ENCODE measurements around the gene DIP2C.
"Not testable (repeated sequence)": the region's sequence is repeated elsewhere in the genome, so short reads cannot be mapped to it uniquely, and the experiment has no call there.

The DIP2C gene

DNA sequence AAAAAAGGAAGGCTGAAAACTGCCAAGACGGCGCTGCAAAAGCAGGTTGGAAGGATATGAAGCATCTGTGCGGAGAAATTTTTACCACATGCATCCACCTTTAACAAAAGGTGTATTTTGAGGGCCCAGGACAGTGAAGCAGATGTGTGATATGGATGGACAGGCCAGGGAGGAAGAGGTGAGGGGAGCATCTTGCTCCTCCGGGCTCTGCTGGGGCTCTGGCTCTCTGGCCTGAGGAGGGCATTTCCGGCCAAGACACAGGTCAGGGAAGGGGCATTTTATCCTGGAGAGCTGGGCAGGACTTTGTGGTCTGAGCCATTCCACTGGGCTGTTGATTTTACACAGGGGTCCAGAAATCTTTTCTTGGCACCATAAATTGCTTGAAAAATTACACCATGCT, 379.1 kb downstream of the DIP2C start:
- FAIRE-seq: no peak

DNA sequence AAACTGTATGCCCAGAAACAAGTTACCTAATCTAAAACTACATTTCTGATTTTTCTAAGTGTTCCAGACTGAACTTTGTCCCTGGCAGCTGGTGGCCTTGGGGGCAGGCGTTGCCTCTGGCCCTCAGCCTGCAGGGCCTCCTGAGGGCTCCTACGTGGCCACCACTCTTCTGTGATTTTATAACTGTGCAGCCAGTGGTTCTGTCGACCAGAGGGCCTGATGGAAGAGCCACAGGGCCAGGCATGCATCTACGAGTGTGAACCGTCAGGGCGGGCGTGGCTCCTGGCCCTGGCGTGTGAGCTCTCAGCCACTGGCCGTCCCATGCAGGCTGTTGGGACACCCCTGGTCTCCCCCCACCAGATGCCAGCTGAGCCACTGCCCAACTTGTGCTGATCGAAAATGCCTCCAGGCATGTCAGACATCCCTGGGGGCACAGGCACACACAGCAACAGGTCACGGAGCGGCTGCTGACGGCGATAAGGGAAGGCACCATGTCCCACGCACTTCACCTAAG, 380.8 kb downstream of the DIP2C start:
- no peak for FAIRE-seq

DNA sequence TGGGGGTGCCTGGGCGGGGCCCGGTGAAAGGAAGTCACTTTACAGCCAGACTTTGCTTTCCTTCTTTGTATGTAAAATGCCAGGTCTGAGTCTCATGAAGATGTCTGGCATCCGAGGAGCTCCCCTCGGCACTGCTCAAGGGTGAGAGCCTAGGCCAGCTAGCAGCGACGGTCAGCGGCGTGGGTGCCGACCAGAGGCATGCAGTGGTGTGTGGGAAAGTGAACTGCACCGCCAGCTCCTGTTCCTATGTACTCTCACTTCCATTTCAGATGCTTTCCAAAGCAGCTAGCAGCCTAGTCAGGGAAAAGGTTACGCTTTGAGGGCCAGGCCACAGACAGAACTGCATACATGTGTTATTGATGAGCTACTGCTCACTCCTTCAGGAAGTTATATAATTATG, 381.4 kb downstream of the DIP2C start:
- no peak for FAIRE-seq

DNA sequence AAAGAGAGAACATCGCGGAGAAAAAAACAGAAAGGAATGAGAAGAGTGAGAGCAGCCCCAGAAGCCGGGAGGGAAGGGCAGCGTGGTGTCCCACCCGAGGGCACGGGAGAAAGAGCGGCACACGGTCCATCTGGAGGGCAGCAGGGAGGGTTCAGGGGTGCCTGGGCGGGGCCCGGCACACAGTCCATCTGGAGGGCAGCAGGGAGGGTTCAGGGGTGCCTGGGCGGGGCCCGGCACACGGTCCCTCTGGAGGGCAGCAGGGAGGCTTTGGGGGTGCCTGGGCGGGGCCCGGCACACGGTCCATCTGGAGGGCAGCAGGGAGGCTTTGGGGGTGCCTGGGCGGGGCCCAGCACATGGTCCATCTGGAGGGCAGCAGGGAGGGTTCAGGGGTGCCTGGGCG, 381.8 kb downstream of the DIP2C start:
- no peak for FAIRE-seq

DNA sequence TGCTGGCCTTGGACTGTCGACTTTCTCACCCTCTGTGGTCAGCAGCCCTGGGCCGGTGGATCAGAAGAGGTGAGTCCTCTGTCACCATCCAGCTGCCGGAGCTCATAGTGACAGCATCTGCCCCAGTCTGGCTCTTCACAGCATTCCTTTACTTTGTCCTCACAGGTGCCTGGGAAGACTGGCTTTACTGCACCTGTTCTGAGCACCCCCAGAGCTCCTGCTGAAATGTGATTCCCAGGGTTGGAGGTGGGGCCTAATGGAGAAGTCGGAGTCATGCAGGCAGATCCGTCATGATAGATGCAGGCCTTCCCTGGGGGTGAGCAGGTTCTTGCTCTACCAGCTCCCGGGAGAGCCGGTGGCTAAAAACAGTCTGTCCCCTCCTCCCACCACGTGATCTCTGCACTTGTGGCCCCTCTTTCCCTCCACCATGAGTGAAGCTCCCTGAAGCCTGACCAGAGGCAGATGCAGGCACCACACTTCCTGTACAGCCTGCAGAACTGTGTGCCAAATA, 382.7 kb downstream of the DIP2C start:
- FAIRE-seq: no peak

DNA sequence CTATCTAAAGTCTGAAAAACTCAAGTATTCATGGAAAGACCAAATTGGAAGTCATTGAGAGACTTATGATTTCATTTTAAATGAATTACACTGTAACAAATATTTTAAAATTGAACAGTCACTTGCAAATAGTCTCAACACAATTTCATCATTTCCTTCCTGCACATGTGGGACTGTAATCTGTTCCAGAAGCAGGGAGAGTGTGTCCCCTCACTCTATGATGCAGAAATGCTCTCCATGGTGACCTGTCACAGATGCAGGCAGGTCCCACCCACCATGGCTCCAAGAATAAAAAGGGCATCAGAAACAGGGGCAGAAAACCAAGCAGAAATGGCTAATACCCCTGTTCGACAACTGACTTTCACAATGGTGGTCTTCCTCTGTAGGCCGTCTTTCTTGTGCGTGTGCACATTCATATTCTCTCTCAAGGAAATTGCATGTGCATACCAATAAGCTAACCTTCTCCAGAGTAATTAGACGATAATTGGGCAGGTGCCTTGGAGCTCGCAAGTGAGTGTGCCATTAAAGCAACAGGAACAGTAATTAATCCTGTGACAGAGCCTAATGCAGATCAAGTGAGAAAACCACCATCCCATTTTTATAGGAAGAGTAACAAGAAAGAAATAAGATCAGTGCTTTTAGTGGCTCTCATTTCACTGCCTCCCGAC, 383.3 kb downstream of the DIP2C start:
- FAIRE-seq: no peak

DNA sequence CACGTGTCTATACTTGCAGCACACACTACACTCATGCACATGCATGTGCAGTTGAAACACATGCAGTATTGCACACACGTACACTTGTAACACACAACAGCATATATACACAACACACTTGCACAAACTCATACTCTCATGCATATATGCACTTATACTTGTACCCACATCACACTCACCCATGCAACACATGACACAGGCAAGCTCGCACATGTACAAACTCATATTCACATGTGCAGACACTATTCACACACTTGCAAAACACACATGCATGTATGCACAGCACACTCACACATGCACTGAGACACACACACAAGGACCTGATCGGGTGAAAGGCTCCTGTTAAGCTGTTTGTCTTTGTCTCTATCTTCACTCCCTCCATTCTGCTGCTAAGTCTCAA, 384.4 kb downstream of the DIP2C start:
- no peak for FAIRE-seq

DNA sequence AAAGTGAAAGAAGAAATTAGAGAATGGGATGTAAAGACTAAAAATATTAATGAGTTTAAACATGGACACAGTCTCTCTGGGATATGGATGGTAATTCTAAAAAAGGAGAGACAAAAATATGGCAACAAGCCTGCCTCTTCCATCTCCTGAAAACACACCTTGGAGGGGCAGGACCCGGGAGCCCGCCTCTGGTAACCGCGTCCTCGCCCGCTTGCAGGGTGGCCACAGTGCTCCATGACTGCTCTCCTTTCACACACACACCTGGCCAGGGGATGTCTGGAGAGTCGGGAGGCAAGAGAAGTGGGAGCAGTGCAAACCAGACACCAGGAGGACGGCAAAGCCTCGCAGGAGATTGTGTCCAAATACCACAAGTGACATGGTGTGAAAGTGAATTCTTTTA, 387.9 kb downstream of the DIP2C start:
- no peak for FAIRE-seq

DNA sequence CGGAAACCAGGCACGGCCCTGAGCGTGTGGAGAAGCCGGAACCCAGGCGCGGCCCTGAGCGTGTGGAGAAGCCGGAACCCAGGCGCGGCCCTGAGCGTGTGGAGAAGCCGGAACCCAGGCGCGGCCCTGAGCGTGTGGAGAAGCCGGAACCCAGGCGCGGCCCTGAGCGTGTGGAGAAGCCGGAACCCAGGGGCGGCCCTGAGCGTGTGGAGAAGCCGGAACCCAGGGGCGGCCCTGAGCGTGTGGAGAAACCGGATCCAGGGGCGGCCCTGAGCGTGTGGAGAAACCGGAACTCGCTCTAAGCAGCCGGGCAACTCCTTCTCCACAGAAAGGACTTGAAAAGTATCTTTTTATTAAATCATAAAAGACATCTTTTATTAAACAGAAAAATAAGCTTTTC, 388.9 kb downstream of the DIP2C start:
- not testable (repeated sequence) for FAIRE-seq

DNA sequence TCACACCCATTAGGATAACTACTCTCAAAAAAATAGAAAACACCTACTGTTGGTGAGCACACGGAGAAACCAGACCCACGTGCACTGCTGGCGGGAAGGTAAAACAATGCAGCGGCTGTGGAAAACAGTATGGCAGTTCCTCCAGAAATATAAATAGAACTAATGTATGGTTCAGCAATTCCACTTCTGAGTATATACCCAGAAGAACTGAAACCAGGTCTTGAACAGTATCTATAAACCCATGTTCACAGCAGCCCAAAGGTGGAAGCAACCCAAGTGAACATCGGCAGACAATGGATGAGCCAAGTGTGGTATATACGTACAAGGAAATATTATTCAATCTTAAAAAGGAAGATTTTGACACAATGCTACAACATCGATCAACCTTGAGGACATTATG, 389.5 kb downstream of the DIP2C start:
- no peak for FAIRE-seq

DNA sequence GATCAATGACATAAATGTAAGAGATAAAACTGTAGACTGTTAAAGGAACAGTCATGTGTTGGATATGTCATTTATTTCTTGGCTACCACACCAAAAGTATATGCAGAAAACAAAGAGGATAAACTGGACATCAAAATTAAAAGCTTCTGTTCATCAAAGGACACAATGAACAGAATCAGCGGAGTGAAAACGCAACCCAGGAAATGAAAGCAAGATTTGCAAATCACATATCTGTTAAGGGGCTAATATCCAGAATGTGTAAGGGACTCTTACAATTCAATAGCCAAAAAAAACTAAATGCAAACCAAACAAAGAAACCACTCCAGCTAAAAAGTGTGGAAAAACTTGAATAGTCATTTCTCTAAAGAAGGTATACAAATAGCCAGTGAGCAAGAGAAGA, 390.0 kb downstream of the DIP2C start:
- FAIRE-seq: no peak

DNA sequence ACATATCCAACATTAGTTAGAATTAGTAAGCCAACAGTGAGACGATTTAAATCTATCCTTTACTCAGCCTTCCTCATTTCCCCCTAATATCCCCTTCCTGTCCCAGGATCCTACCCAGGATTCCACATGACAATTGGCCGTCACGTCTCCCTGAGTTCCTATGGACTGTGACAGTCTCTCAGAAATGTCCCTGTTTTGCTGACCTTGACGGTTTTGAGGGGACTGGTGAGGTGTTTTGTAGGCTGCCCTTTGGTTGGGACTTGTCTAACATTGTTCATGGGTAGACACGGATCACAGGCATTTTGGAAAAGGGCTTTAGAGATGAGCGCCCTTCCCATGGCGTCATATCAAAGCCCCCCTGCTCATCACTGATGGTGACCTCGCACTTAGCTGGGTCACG, 391.4 kb downstream of the DIP2C start:
- no peak for FAIRE-seq

DNA sequence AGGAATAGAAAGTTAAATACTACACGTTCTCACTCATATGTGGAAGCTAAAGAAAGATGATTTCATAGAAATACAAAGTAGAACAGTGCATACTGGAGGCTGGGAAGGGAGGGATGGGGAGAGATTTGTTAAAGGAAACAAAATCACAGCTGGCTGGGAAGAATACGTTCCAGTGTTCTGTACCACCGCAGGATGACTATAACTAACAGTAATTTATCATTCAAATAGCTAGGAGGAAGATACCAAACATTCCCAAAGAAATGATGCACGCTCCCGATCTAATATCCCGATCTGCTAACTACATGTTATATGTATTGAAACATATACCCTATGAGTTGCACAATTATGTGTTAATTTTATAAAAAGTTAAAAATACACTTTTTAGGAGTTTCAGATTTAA, 391.9 kb downstream of the DIP2C start:
- FAIRE-seq: no peak

DNA sequence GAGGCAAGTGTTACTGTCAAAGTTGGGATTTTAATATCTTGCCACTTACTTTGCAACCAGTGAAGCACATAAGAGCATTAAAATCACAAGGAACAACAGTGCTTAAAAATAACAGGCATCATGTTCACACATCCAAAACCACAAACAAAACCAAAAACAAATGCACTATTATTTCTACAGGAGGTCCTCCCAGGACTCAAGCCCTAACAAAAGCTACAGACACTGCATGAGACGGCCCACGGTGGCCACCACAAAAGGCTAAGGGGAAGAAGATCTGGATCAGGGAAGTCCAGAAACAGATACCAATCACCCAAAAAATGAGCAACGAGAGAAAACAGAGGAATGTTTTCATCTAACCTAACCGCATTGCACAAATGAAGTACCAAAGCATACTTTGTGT, 395.8 kb downstream of the DIP2C start:
- no peak for FAIRE-seq

DNA sequence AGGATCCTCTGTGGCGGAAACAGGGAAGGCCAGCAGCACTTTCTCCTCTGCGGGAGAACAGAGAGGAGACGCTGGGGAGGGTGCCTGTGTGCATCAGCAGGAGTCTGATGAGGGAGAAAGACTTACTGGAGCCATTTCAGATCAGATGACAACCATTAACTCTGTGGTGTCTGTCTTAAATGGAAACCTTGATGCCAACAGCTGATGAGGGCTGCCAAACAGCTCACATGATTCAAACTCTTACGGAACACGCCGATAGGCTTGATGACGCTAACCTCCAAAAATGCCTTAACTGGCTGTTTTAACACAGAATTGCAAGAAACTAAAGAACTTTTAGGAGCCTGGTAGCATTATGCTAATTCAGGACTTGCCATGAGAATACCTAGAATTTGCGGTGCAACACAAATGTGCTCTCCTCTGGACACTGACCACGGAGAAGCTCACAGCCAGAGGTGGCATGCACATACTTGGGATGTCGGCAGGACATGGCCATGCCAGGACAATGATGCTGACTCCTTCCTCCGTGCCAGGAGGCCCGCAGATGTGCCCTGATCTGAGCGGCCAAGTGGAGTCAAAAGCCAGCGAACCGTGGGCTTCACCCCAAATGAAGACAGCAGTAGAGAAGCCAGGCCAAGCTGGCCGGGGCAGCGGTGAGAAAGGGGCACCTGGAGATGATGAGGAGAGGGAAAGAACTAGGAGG, 399.3 kb downstream of the DIP2C start:
- FAIRE-seq: no peak

DNA sequence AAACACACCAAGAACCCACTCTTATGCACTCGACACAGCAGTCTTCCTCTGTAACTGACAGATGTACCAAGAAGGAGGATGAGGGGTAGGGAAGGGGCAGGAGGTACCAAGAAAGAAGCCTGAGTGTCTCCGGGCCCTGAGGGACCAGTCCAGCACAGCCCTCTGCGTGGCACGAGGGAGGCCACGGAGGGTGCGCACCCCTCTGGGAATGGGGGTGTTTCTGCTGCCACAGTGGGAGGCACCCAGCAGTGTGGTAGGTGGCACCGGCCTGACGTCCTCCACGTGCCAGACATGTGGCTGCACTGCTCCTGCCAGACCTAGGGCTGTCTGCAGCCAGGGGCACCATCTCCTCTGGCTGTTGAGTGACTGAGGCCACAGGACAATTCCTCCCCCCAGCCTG, 399.9 kb downstream of the DIP2C start:
- no peak for FAIRE-seq

DNA sequence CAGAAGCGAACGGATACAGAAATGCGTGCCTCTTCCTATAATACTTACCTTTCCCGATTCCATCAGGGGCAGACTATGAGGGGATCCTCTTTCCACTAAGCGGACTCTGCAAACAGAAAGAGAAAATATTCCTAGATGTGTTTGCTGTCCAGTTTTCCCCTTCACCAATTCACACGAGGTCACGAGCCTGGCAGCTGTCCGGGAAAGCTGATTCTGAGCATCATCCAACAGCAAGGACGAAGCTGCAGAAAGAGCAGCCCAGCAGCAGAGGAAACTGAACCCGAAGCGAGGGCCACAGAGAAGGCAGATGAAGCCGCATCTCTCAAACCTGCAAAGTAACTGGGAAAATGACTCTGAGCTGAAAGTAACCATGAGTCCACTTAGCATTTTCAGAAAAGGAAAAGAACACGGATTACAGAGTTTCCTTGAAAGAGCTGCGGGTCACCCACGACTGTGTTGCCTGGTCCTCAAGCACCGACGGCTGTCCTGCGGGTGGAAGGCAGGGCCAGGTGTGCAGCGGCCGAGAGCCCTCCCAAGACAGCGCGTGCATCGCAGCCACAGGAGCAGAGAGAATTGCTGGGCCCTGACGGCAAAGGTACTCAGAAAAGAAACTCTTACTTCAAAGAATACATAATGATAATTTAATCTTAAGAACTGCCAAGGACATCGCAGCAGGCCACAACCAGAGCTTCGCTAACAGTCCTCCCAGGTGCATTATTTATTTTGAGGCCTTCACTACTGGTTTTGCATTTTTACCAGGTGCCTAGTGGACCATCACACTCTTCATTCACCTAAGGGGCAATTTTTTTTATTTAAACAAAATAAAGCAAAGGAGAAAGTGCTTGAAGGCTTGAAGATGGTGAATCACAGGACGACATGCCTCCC, 400.9 kb downstream of the DIP2C start:
- FAIRE-seq: no peak

DNA sequence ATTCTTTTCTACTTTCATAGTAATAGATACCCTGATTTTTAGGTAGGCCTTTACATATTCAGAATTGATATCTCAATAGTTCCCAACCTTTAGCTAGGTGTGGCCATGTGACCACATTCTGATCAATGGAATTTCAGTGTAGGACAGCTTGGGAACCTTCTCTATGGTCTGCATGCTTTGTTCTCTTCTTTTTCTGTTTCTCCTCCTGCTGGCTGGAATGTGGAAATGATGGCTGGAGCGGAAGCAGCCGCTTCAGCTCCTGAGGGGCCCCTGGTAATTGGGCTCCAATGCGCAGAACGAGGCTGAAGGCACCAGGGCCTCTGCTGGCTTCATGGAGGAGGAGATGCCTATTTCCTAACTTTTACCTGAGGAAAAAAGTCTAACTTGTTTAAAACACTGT, 401.7 kb downstream of the DIP2C start:
- no peak for FAIRE-seq

DNA sequence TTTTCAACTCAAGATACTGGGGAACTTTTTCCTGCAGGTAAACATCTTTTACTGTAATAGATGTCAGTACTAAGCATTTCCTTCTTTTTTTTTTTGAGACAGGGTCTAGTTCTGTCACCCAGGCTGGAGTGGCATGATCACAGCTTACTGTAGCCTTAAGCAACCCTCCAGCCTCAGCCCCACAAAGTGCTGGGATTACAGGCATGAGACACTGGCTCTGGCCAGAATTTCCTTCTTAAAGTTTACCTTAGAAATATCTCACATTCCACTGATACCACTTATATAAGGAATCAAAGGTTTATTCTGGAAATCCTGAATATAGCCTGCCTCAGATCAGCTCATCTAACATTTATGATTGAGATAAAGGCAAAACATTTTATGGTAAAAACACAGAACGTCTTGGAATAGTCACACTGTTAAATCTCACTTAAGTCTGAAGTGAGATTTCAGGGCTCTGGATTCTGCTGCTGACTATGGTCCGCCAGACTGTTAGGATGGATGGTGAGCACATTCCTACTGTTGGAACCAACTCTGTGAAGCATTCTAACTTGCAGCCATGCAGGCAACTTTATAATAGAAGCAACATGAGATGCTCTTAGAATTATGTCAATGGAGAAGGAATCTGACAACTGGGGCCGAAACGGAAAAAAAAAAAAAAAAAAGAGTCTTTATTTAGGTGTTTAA, 402.3 kb downstream of the DIP2C start:
- FAIRE-seq: no peak

DNA sequence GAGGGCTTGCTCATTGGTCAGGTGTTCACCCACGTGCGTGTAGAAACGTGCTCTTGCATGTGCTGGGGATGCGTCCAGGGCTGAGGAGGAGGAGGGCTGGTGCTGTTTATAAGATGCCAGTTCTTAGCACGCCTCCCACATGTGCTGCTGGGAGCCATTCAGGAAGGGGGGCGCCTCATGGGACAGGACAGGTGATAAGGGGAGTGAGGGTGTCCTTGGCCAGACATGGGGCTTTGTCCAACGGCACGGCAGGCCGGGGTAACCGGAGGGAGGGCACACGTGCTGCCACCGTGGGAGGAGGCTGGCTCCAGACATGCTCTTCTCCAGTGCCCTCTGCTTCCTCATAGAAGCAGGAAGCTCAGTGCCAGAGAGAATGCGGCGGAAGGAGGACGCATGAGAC, 404.3 kb downstream of the DIP2C start:
- no peak for FAIRE-seq

DNA sequence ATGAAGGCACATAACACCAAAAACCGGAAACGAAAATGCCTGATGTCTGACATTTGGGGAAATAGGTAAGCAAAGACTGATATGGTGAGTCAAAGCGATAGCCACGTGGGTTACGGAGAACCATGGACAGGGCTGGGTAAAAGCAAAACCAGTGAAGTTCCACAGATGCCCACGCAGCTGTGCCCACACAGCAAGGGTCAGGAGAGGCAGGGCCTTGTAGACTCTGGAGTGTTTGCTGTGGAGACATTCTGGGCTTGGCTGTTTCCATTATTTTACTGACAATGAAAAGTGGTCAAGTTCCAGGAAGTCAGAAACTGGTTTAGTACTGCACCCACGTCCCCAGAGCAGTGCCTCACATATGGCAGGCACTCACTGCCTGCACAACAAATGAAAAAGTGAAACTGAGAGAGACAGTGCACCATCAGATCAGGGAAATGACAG, 405.5 kb downstream of the DIP2C start:
- no peak for FAIRE-seq

DNA sequence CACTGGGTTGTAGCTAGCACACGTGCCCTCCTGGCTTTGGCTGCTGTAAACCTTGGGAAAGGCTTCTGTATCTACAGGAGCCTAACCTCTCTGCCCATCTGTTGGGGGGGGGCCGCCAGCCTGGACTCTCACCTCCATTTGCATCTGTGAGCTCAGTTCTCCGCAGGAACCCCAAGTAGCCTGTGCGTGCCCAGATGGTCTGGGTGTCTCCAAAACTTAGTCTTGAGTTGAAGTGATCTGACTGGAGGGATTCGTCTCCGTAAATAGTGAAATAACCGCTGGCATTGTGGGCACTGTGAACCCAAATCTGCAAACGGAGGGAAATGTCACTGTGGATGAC, 406.4 kb downstream of the DIP2C start:
- FAIRE-seq: no peak

Data from TTC549 (cell line).